Globus pallidus (tissue), 1 donor: ENCODE data around the gene UTP14A.

ENCODE experiments used
- DNase-seq: peaks from one replicate; pipeline ENCODE4 v3.0.0-alpha.2; 2015; ENCODE audit warnings: low spot score

The UTP14A gene

DNA sequence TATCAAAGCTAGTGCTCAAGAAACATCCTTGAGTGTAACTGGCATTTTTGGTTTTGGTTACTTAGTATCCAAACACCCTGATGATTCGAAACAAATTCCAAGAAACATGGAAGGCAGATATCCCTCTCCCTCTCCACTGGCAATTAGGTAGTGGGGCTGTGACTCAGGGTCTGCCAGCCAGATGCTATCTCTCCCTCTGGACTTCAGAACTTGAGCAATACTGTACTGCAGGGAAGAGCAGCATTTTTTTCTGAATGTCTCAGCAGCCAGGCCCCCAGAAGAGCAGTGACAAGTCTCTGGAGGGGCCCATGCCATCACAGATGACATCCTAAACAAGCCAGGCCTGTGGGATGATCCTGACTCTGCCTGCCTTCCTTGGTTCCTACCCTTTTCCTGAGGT is 39.2 kb downstream of the UTP14A start:
- no peak for DNase-seq

DNA sequence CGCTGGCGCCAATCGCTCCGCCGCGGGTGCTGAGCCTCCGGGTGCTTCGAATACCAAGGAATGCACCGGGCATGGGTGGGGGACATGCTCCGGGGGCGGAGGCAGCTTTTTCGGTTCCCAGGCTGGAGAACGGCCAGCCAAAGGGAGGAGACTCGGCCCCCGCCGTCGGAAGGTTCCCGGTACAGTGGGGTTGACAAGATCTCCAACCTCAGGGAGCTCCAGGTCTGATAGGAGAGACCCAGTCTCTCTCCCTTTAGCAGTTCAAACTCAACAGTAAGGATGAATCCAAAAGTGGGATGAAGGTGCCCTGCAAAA is 47.3 kb downstream of the UTP14A start:
- no peak for DNase-seq

- DNase-seq, result no peak
Measured at GRCh38 chrX:129953881-129954280, 47.9 kb downstream of the UTP14A start.

GRCh38 chrX:129954804-129955203 is 48.8 kb downstream of the UTP14A start:
- DNase-seq, result no peak

- no peak for DNase-seq
Measured at GRCh38 chrX:129955682-129956081, 49.7 kb downstream of the UTP14A start.

GRCh38 chrX:129956145-129956544 is 50.2 kb downstream of the UTP14A start:
- no peak for DNase-seq

- DNase-seq, result no peak
Measured at GRCh38 chrX:129956765-129957164, 50.8 kb downstream of the UTP14A start.

GRCh38 chrX:129957241-129958082 is 51.5 kb downstream of the UTP14A start:
- DNase-seq, result no peak

DNA sequence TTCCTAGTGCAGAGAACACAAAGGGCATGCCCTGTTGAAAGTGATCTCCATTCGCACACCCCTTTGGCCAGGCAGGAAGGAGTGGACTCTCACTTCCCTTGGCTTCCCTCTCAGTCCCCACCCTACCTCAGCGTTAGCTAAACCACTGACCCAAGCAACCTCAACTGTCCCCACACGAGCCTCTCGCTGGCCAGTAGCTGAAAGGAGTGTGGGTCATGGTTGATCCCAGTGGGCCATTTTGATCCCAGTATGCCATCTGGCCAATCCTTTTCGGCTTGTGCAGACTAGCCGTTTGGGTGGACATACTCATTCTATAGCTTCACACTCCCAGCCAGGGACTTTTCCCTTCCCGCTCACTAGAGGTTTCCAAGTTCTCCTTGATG is 52.1 kb downstream of the UTP14A start:
- no peak for DNase-seq

GRCh38 chrX:129958814-129959492 is 53.0 kb downstream of the UTP14A start:
- DNase-seq, result no peak

- DNase-seq, result no peak
Measured at GRCh38 chrX:129959493-129959832, 53.5 kb downstream of the UTP14A start.

- no peak for DNase-seq
Measured at GRCh38 chrX:129961180-129962083, 55.5 kb downstream of the UTP14A start.

GRCh38 chrX:129963729-129964128 is 57.8 kb downstream of the UTP14A start:
- no peak for DNase-seq

DNA sequence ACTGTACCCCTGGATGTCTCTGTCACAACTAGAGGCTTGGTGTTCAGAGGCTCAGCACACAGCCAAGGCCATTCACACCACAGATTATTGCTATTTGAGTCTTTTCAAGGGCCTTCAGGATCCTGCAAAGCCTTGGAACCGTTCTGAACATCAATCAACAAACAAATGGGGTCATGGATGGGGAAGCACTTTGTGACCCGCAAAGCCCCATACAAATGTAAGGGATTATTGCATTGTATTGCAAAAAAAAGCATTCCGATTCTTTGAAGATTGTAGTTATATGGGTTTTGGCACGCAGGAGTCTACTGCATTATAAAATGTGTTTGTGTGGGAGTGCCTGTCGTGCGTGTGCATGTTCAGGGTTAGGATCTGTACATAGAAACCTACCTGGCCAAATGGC is 59.2 kb downstream of the UTP14A start:
- DNase-seq, result no peak

DNA sequence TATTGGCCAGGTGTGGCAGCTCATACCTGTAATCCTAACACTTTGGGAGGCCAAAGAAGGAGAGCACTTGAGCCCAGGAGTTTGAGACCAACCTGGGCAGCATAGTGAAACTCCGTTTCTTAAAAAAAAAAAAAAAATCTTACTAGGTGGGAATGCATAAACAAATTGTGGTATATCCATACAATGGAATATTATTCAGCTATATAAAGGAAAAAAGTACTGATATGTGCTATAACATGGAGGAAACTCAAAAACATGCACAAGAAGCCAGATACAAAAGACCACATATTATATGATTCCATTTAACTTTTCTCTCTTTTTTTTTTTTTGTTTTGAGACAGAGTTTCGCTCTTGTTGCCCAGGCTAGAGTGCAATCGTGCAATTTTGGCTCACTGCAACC is 63.0 kb downstream of the UTP14A start:
- no peak for DNase-seq

GRCh38 chrX:129976441-129976840 is 70.5 kb downstream of the UTP14A start:
- DNase-seq, result no peak
